Endothelial cell of umbilical vein (primary cell): ENCODE measurements around the gene CACHD1. TPM values are rescaled to one million over a fixed set of nuclear protein-coding genes. Genes with fewer than 3 reads are reported as not detected.

Experiments
- BruUV-seq: library from RNA; stranded (reverse); fragments of 400-500 nt; replicated peaks from 2 replicates; lab custom pipeline; 2021; lab: Mats Ljungman, UMichigan
- CTCF ChIA-PET: fragments of 300-600, 350-600 bp; sonication (Branson Sonifier 250); formaldehyde crosslinking; loops from one replicate; lab custom pipeline; 2021; ENCODE audit warnings: antibody characterized with exemption, inconsistent platforms; lab: Charles Lee
- POLR2A ChIA-PET: fragments of 300-600, 350-600 bp; sonication (Branson Sonifier 250); formaldehyde crosslinking; loops from one replicate; lab custom pipeline; 2021; ENCODE audit warnings: antibody characterized with exemption, inconsistent platforms; lab: Charles Lee
- DNase-seq: peaks from one replicate; pipeline ENCODE4 v3.0.0-alpha.2; 2011; ENCODE audit warnings: low read depth, low spot score
- FAIRE-seq: peaks from 2 replicates; lab custom pipeline; 2011; peaks lifted over from hg19 to GRCh38; lab: Jason Lieb, UNC
- H2AFZ ChIP-seq: 2 replicates; pipeline ENCODE4 v1.6.0; 2012; ENCODE audit warnings: low read depth, low read length, control low read depth, inconsistent platforms
- H3K27ac ChIP-seq: 2 replicates; pipeline ENCODE4 v1.5.1; 2011; ENCODE audit warnings: low read depth, mild to moderate bottlenecking, control low read depth, low read length, moderate library complexity; ENCODE audit not compliant: insufficient read depth
- H3K27me3 ChIP-seq, 2 experiments: 2 replicates each; pipeline versions ENCODE4 v1.6.0 to v1.6.1; 2011; ENCODE audit warnings: low read length in 2 of 2, mixed read lengths in 1 of 2; ENCODE audit not compliant: control insufficient read depth in 2 of 2, insufficient read depth in 2 of 2
- H3K36me3 ChIP-seq, 2 experiments: 2 replicates in 1 of 2; 3 replicates in 1 of 2; pipeline ENCODE4 v1.5.1; 2011; ENCODE audit warnings: low read length in 2 of 2, mild to moderate bottlenecking in 1 of 2, moderate library complexity in 1 of 2; ENCODE audit not compliant: control insufficient read depth in 2 of 2, insufficient read depth in 2 of 2; ENCODE audit errors: extremely low read depth in 1 of 2
- H3K4me1 ChIP-seq: 3 replicates; pipeline ENCODE4 v1.5.1; 2011; ENCODE audit warnings: mild to moderate bottlenecking, low read length; ENCODE audit not compliant: control insufficient read depth, insufficient read depth; ENCODE audit errors: extremely low read depth
- H3K4me2 ChIP-seq: 2 replicates; pipeline ENCODE4 v1.6.1; 2011; ENCODE audit warnings: low read length, control low read depth, mixed read lengths; ENCODE audit not compliant: insufficient read depth
- H3K4me3 ChIP-seq, 3 experiments: fragments of 200-600 bp in 1 of 3; sonication (generic), shearing (Covaris generic) in 1 of 3; replicated peaks in 1 of 3; 2 replicates each; pipeline ENCODE4 v1.5.1; 2011 to 2016; ENCODE audit warnings: control low read depth in 3 of 3, low read length in 3 of 3, mild to moderate bottlenecking in 2 of 3, inconsistent platforms in 1 of 3, low read depth in 1 of 3, moderate library complexity in 1 of 3; ENCODE audit not compliant: insufficient read depth in 1 of 3
- H3K79me2 ChIP-seq: 2 replicates; pipeline ENCODE4 v1.6.0; 2012; ENCODE audit warnings: low read length, inconsistent platforms; ENCODE audit not compliant: control insufficient read depth, insufficient read depth
- H3K9ac ChIP-seq: replicated peaks from 2 replicates; pipeline ENCODE3; 2011; ENCODE audit warnings: low read length, control low read depth; ENCODE audit not compliant: insufficient read depth; ENCODE audit errors: extremely low read depth
- H3K9me1 ChIP-seq: replicated peaks from 3 replicates; pipeline ENCODE4 v1.6.0; 2011; ENCODE audit warnings: mild to moderate bottlenecking, low read length; ENCODE audit not compliant: control insufficient read depth, insufficient read depth; ENCODE audit errors: extremely low read depth
- H3K9me3 ChIP-seq: replicated peaks from 2 replicates; pipeline ENCODE4 v1.5.1; 2012; ENCODE audit warnings: low read length, inconsistent platforms; ENCODE audit not compliant: control insufficient read depth, insufficient read depth
- H4K20me1 ChIP-seq: replicated peaks from 2 replicates; pipeline ENCODE3; 2011; ENCODE audit warnings: mild to moderate bottlenecking, low read length; ENCODE audit not compliant: control insufficient read depth, insufficient read depth; ENCODE audit errors: extremely low read depth
- EZH2 ChIP-seq: IDR thresholded peaks from 2 replicates; pipeline ENCODE4 v1.6.1; 2012; ENCODE audit warnings: borderline replicate concordance, low read depth, mild to moderate bottlenecking, moderate library complexity, low read length, inconsistent platforms; ENCODE audit not compliant: severe bottlenecking
- FOS ChIP-seq: IDR thresholded peaks from 2 replicates; pipeline ENCODE4 v1.6.1; 2011; ENCODE audit warnings: mild to moderate bottlenecking, low read length, moderate library complexity, borderline replicate concordance; ENCODE audit not compliant: insufficient read depth
- GATA2 ChIP-seq: IDR thresholded peaks from 2 replicates; pipeline ENCODE4 v1.7.0; 2011; ENCODE audit warnings: low read depth, mild to moderate bottlenecking, moderate library complexity, mixed read lengths, low read length; ENCODE audit not compliant: insufficient read length, insufficient read depth
- JUN ChIP-seq: IDR thresholded peaks from 2 replicates; pipeline ENCODE4 v1.6.1; 2011; ENCODE audit warnings: borderline replicate concordance, low read depth; ENCODE audit not compliant: insufficient read length, insufficient read depth
- MYC ChIP-seq: IDR thresholded peaks from one replicate; pipeline ENCODE4 v1.6.1; 2011; ENCODE audit warnings: mild to moderate bottlenecking, low read depth, low read length
- POLR2A ChIP-seq: IDR thresholded peaks from 2 replicates; pipeline ENCODE4 v1.6.1; 2012; ENCODE audit warnings: low read depth, mild to moderate bottlenecking, control low read depth, low read length
- POLR2AphosphoS5 ChIP-seq: IDR thresholded peaks from 2 replicates; pipeline ENCODE4 v1.6.1; 2012; ENCODE audit warnings: low read depth, mild to moderate bottlenecking, control low read depth, low read length, moderate library complexity; ENCODE audit not compliant: insufficient read depth
- dilution Hi-C: fragments of 300-500 bp; cut with MboI; formaldehyde crosslinking; loops from one replicate; pipeline ENCODE4 v1.15.0; 2019; ENCODE audit warnings: low sequenced_read_pairs; ENCODE audit not compliant: extremely low pct_ligation_motif_present
- intact Hi-C: fragments of 100-400 bp; cut with micrococcal nuclease; formaldehyde crosslinking; loops from one replicate; pipeline ENCODE4 v1.10.0; 2022
- polyA plus RNA-seq, 4 experiments: library from polyadenylated mRNA; depleted of rRNA in 3 of 4; stranded (reverse) in 3 of 4; unstranded in 1 of 4; fragments of >200 nt; gene quantifications; 2 replicates each; pipeline versions ENCODE4 v1.2.1 to v1.2.3, GENCODE V29; 2011 to 2012; ENCODE audit warnings: missing spikeins in 1 of 4
- total RNA-seq: library from RNA; stranded (reverse); gene quantifications from 2 replicates; pipeline ENCODE4 v1.2.3, GENCODE V29; 2021
- TF ChIP-seq, protein P1 (sequence below): IDR thresholded peaks from 2 replicates; pipeline ENCODE4 v1.6.1; 2011; ENCODE audit not compliant: insufficient read depth, insufficient read length
- TF ChIP-seq, protein P2 (sequence below), 2 donors: IDR thresholded peaks; 1 replicate in 1 of 2; 2 replicates in 1 of 2; pipeline ENCODE4 v1.5.1; 2011; ENCODE audit warnings: low read length in 2 of 2, mild to moderate bottlenecking in 2 of 2, moderate library complexity in 2 of 2, control low read depth in 1 of 2, inconsistent platforms in 1 of 2, low read depth in 1 of 2; ENCODE audit not compliant: insufficient read depth in 1 of 2; ENCODE audit errors: extremely low read depth in 1 of 2

Gene CACHD1
- total and polyA plus RNA-seq, 2 donors (not counting 3 experiments of a cell fraction or from before 2014, with no cell fraction given) = 3.6 to 9.3 TPM

GRCh38 chr1:64487061-64487460, 17.1 kb downstream of the CACHD1 start:
- DNase-seq = no peak
- no peak overlapping the region for H3K27ac ChIP-seq
- H3K79me2 ChIP-seq = no peaks in the 10 kb centered on the region
- H3K36me3 ChIP-seq = no peaks in the 10 kb centered on the region
- H2AFZ ChIP-seq = no peak overlapping the region
- no peaks in the 10 kb centered on the region for H3K9me3 ChIP-seq
- no peak overlapping the region for H3K4me2 ChIP-seq
- H3K9me1 ChIP-seq = no peaks in the 10 kb centered on the region
- ChIA-PET CTCF (interaction anchor here (1.0 to 1.4 kb wide), 2 partner anchors 9 to 10 kb away, joined by 3 read pairs; no protein-coding TSS in a partner anchor), POLR2A (no interaction called here)
- dilution Hi-C loops = no loop called here
- H4K20me1 ChIP-seq = no peaks in the 10 kb centered on the region
- H3K27me3 ChIP-seq = no peaks in the 10 kb centered on the region
- BruUV-seq = no TSS peak
- no peak overlapping the region for H3K9ac ChIP-seq
- H3K4me1 ChIP-seq = peaks cover 20% of the 10 kb centered on the region
- no peak for FAIRE-seq
- H3K4me3 ChIP-seq = no peak overlapping the region
- intact Hi-C loops = no loop called here
- TF ChIP-seq, protein P1, sequence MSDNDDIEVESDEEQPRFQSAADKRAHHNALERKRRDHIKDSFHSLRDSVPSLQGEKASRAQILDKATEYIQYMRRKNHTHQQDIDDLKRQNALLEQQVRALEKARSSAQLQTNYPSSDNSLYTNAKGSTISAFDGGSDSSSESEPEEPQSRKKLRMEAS = no peak
- TF ChIP-seq MYC (no peak), GATA2 (no peak), POLR2A (no peak), JUN (no peak), EZH2 (no peak), FOS (no peak), POLR2AphosphoS5 (no peak)
- TF ChIP-seq, protein P2, sequence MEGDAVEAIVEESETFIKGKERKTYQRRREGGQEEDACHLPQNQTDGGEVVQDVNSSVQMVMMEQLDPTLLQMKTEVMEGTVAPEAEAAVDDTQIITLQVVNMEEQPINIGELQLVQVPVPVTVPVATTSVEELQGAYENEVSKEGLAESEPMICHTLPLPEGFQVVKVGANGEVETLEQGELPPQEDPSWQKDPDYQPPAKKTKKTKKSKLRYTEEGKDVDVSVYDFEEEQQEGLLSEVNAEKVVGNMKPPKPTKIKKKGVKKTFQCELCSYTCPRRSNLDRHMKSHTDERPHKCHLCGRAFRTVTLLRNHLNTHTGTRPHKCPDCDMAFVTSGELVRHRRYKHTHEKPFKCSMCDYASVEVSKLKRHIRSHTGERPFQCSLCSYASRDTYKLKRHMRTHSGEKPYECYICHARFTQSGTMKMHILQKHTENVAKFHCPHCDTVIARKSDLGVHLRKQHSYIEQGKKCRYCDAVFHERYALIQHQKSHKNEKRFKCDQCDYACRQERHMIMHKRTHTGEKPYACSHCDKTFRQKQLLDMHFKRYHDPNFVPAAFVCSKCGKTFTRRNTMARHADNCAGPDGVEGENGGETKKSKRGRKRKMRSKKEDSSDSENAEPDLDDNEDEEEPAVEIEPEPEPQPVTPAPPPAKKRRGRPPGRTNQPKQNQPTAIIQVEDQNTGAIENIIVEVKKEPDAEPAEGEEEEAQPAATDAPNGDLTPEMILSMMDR (IDR thresholded peaks at IDR 0.05; ENCODE audit: extremely low read depth in 1 of 2, insufficient read depth in 1 of 2, low read depth in 1 of 2, low read length in 2 of 2) = no peak
